ENCODE data around the gene CCNG1.
"Not testable (repeated sequence)": the region's sequence is repeated elsewhere in the genome, so short reads cannot be mapped to it uniquely, and the experiment has no call there.

DNA sequence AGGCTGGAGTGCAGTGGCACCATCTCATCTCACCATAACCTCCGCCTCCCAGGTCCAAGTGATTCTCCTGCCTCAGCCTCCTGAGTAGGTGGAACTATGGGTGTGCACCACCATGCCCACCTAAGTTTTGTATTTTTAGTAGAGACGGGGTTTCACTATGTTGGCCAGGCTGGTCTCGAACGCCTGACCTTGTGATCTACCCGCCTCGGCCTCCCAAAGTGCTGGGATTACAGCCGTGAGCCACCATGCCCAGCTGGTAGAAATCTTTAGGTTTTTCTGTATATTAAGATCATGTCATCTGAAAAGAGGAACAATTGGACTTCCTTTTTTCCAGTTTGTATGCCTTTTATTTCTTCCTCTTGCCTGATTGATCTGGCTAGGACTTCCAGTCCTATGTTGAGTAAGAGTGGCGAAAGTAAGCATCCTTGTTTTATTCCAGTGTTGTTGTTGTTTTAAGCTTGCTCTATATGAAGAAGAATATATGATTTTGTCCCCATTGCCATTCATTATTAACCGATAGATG is 40.5 kb upstream of the CCNG1 start:
- TF ChIP-seq, protein P1, sequence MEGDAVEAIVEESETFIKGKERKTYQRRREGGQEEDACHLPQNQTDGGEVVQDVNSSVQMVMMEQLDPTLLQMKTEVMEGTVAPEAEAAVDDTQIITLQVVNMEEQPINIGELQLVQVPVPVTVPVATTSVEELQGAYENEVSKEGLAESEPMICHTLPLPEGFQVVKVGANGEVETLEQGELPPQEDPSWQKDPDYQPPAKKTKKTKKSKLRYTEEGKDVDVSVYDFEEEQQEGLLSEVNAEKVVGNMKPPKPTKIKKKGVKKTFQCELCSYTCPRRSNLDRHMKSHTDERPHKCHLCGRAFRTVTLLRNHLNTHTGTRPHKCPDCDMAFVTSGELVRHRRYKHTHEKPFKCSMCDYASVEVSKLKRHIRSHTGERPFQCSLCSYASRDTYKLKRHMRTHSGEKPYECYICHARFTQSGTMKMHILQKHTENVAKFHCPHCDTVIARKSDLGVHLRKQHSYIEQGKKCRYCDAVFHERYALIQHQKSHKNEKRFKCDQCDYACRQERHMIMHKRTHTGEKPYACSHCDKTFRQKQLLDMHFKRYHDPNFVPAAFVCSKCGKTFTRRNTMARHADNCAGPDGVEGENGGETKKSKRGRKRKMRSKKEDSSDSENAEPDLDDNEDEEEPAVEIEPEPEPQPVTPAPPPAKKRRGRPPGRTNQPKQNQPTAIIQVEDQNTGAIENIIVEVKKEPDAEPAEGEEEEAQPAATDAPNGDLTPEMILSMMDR (conservative IDR thresholded peaks at IDR 0.05; ENCODE audit: low read length), result not testable (repeated sequence)
- not testable (repeated sequence) for TF ChIP-seq EZH2phosphoT487 (IDR thresholded peaks at IDR 0.05; ENCODE audit: borderline replicate concordance)

Data from Loucy (cell line).